ENCODE measurements around the gene QPRT. TPM values are rescaled to one million over a fixed set of nuclear protein-coding genes. Genes with fewer than 3 reads are reported as not detected.

The QPRT gene
- total and polyA plus RNA-seq, 4 donors: 79.4 to 143 (median 100) TPM

DNA sequence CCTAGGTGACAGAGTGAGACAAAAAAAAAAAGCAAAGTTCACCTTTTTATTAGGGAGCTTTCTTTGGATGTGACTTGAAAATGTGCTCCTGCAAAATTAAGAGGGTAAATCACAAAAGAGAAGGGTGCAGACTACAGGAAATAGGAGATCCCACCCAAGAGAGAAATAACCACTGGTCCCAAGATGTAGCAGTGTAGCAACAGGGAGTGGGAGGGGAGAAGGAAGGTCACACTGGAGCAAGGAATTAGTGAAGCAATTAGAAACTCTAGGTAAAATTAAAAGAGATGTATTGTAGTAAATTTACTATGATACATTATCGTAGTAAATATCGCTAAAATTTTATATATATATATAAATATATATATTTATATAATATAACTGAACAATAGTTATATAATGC, 28.2 kb upstream of the QPRT start:
- no peak overlapping the region for H3K27ac ChIP-seq (ENCODE audit: low read depth in 1 of 2, low read length in 2 of 2)
- no peak for DNase-seq (ENCODE audit: low spot score)
- no peak overlapping the region for H3K4me3 ChIP-seq (ENCODE audit: low read depth in 1 of 3, low read length in 3 of 3)
- H3K27me3 ChIP-seq (ENCODE audit: control insufficient read depth in 4 of 4, insufficient read depth in 4 of 4, low read length in 3 of 4): no peaks in the 10 kb centered on the region
- H3K9ac ChIP-seq (ENCODE audit: low read depth in 1 of 2, low read length in 2 of 2): no peak overlapping the region
- TF ChIP-seq TAF1 (conservative IDR thresholded peaks at IDR 0.05) (no peak), JUND (IDR thresholded peaks at IDR 0.05) (no peak), NR2F2 (IDR thresholded peaks at IDR 0.05) (no peak), YY1 (IDR thresholded peaks at IDR 0.05) (no peak), FOXA2 (IDR thresholded peaks at IDR 0.05) (no peak), GABPA (IDR thresholded peaks at IDR 0.05 in 1 of 2, conservative IDR thresholded peaks at IDR 0.05 in 1 of 2) (no peak), SP1 (IDR thresholded peaks at IDR 0.05) (no peak), RAD21 (IDR thresholded peaks at IDR 0.05) (no peak)
- TF ChIP-seq, protein P1, sequence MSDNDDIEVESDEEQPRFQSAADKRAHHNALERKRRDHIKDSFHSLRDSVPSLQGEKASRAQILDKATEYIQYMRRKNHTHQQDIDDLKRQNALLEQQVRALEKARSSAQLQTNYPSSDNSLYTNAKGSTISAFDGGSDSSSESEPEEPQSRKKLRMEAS (IDR thresholded peaks at IDR 0.05): no peak
- TF ChIP-seq, protein P2, sequence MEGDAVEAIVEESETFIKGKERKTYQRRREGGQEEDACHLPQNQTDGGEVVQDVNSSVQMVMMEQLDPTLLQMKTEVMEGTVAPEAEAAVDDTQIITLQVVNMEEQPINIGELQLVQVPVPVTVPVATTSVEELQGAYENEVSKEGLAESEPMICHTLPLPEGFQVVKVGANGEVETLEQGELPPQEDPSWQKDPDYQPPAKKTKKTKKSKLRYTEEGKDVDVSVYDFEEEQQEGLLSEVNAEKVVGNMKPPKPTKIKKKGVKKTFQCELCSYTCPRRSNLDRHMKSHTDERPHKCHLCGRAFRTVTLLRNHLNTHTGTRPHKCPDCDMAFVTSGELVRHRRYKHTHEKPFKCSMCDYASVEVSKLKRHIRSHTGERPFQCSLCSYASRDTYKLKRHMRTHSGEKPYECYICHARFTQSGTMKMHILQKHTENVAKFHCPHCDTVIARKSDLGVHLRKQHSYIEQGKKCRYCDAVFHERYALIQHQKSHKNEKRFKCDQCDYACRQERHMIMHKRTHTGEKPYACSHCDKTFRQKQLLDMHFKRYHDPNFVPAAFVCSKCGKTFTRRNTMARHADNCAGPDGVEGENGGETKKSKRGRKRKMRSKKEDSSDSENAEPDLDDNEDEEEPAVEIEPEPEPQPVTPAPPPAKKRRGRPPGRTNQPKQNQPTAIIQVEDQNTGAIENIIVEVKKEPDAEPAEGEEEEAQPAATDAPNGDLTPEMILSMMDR (IDR thresholded peaks at IDR 0.05; ENCODE audit: low read depth, low read length, missing input control): no peak
- peaks cover 0 to 2% (median 0%) of the 10 kb centered on the region in 4 donors for H3K4me1 ChIP-seq (ENCODE audit: control insufficient read depth in 4 of 4, insufficient read depth in 4 of 4, low read length in 3 of 4)
- no peaks in the 10 kb centered on the region for H3K36me3 ChIP-seq (ENCODE audit: control insufficient read depth in 4 of 4, insufficient read depth in 3 of 4, low read depth in 1 of 4, low read length in 3 of 4)
- no peaks in the 10 kb centered on the region for H3K9me3 ChIP-seq (ENCODE audit: control insufficient read depth in 4 of 4, low read length in 3 of 4)
- 97% methylated on average over 2 of the region's 2 CpGs for WGBS

DNA sequence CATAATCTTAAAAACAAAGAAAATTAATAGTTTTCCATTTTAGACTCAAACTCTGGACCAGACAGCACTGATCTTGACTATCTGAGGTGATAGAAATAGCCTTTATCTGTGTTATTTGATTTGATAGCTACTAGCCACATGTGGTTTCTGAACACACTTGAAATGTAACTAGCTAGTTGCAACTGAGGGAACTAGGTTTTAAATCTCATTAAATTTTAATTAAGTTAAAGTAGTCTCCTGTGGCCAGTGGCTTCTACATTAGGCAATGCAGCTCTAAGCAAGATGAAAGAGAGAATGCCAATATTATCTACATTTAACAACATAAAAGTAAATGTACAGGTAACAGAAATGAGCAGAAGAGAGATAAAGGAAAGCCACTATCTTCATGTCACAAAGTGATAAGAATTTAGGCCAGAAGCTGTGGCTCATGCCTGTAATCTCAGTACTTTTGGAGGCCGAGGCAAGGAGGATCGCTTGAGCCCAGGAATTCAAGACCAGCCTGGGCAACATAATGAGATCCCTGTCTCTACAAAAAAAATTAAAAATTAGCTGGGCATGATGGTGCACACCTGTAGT, 27.1 kb upstream of the QPRT start:
- TF ChIP-seq, protein P2 (IDR thresholded peaks at IDR 0.05; ENCODE audit: low read depth, low read length, missing input control): no peak
- TF ChIP-seq SP1 (IDR thresholded peaks at IDR 0.05): no peak
- no peak for TF ChIP-seq RXRA (IDR thresholded peaks at IDR 0.05)
- no peak for TF ChIP-seq RAD21 (IDR thresholded peaks at IDR 0.05)
- TF ChIP-seq, protein P1 (IDR thresholded peaks at IDR 0.05): no peak
- TF ChIP-seq FOXA2 (IDR thresholded peaks at IDR 0.05): no peak
- no peak for TF ChIP-seq NR2F2 (IDR thresholded peaks at IDR 0.05)
- TF ChIP-seq, protein P3, sequence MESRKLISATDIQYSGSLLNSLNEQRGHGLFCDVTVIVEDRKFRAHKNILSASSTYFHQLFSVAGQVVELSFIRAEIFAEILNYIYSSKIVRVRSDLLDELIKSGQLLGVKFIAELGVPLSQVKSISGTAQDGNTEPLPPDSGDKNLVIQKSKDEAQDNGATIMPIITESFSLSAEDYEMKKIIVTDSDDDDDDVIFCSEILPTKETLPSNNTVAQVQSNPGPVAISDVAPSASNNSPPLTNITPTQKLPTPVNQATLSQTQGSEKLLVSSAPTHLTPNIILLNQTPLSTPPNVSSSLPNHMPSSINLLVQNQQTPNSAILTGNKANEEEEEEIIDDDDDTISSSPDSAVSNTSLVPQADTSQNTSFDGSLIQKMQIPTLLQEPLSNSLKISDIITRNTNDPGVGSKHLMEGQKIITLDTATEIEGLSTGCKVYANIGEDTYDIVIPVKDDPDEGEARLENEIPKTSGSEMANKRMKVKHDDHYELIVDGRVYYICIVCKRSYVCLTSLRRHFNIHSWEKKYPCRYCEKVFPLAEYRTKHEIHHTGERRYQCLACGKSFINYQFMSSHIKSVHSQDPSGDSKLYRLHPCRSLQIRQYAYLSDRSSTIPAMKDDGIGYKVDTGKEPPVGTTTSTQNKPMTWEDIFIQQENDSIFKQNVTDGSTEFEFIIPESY (IDR thresholded peaks at IDR 0.05): no peak
- DNase-seq (ENCODE audit: low spot score): no peak
- H3K36me3 ChIP-seq (ENCODE audit: control insufficient read depth in 4 of 4, insufficient read depth in 3 of 4, low read depth in 1 of 4, low read length in 3 of 4): no peaks in the 10 kb centered on the region
- H3K9ac ChIP-seq (ENCODE audit: low read depth in 1 of 2, low read length in 2 of 2): no peak overlapping the region
- no peak overlapping the region for H3K4me3 ChIP-seq (ENCODE audit: low read depth in 1 of 3, low read length in 3 of 3)
- 95% methylated on average over 2 of the region's 2 CpGs for WGBS
- H3K27ac ChIP-seq (ENCODE audit: low read depth in 1 of 2, low read length in 2 of 2): no peak overlapping the region
- H3K4me1 ChIP-seq (ENCODE audit: control insufficient read depth in 4 of 4, insufficient read depth in 4 of 4, low read length in 3 of 4): no peaks in the 10 kb centered on the region
- H3K27me3 ChIP-seq (ENCODE audit: control insufficient read depth in 4 of 4, insufficient read depth in 4 of 4, low read length in 3 of 4): no peaks in the 10 kb centered on the region
- H3K9me3 ChIP-seq (ENCODE audit: control insufficient read depth in 4 of 4, low read length in 3 of 4): no peaks in the 10 kb centered on the region

All from liver (tissue), 9 donors.